Parathyroid adenoma (tissue), 2 donors: ENCODE measurements around the gene NKAIN2.

Experiments
- H2AFZ ChIP-seq: fragments of 300-600 bp; sonication (generic); one replicate; pipeline ENCODE4 v1.7.0; 2017; ENCODE audit warnings: antibody characterized with exemption, mild to moderate bottlenecking
- H3K27ac ChIP-seq: fragments of 300-600 bp; sonication (generic); one replicate; pipeline ENCODE4 v1.7.0; 2017
- H3K27me3 ChIP-seq: fragments of 300-600 bp; sonication (generic); one replicate; pipeline ENCODE4 v1.7.0; 2017; ENCODE audit warnings: low read length; ENCODE audit not compliant: control insufficient read depth, insufficient read depth
- H3K36me3 ChIP-seq: fragments of 300-600 bp; sonication (generic); one replicate; pipeline ENCODE4 v1.7.0; 2017; ENCODE audit warnings: low read length; ENCODE audit not compliant: control insufficient read depth, insufficient read depth
- H3K4me1 ChIP-seq: fragments of 300-600 bp; sonication (generic); one replicate; pipeline ENCODE4 v1.7.0; 2017; ENCODE audit warnings: control low read depth
- H3K4me2 ChIP-seq: fragments of 300-600 bp; sonication (generic); one replicate; pipeline ENCODE4 v1.7.0; 2017; ENCODE audit warnings: low read length
- H3K4me3 ChIP-seq: fragments of 300-600 bp; sonication (generic); one replicate; pipeline ENCODE4 v1.7.0; 2017; ENCODE audit warnings: low read depth, low read length
- H3K79me2 ChIP-seq: fragments of 300-600 bp; sonication (generic); one replicate; pipeline ENCODE4 v1.7.0; 2017; ENCODE audit warnings: control low read depth
- H3K9ac ChIP-seq: fragments of 300-600 bp; sonication (generic); one replicate; pipeline ENCODE4 v1.7.0; 2017; ENCODE audit warnings: mild to moderate bottlenecking
- H3K9me3 ChIP-seq: fragments of 300-600 bp; sonication (generic); one replicate; pipeline ENCODE4 v1.7.0; 2017; ENCODE audit warnings: low read length; ENCODE audit not compliant: control insufficient read depth
- CTCF ChIP-seq: fragments of 300-600 bp; sonication (generic); IDR thresholded peaks from one replicate; pipeline ENCODE4 v1.7.0; 2017; ENCODE audit warnings: antibody characterized with exemption, mild to moderate bottlenecking
- donor health status: primary hyperparathyroidism.

Gene NKAIN2

GRCh38 chr6:124205921-124206320 is 402.3 kb downstream of the NKAIN2 start:
- Histone ChIP-seq H3K9ac (no peak overlapping the region), H3K4me2 (no peak overlapping the region), H3K4me1 (no peaks in the 10 kb centered on the region), H3K27me3 (no peaks in the 10 kb centered on the region), H3K36me3 (no peaks in the 10 kb centered on the region), H3K4me3 (no peak overlapping the region), H3K9me3 (no peaks in the 10 kb centered on the region), H3K79me2 (no peaks in the 10 kb centered on the region), H2AFZ (no peak overlapping the region), H3K27ac (no peak overlapping the region)
- no peak for TF ChIP-seq CTCF

DNA sequence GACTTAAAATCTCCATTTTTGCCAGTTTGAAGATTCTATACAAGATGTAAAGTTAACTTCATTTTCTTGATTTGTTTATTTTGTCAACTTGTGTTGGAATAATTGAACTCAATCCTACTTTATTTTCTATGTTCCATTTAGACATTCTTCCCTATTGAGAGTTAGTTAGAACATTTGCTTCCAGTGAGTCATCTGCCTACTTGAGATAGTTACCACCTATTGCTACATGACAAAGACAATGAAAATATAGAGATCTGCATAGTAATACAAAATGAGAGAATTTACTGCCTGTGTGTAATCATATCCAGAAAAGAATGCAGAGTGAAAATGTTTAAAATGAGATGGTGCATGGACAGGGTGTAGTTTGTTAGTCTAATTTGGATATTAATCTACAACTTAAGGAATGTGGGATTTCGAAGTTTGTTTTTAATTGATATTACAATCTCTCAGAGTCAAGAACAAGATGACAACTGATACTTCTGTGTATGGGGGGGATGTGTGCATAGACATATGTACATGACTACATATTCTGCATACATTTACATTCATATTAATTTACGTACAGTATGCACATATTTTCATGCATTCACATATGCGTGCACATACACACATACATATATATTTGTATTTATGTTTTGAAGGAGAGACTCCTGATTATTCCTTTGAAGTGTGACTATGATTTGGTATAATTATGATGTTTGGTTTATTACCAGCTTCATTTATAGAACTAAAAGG is 420.1 kb downstream of the NKAIN2 start:
- Histone ChIP-seq H2AFZ (no peak overlapping the region), H3K27me3 (no peaks in the 10 kb centered on the region), H3K9ac (no peak overlapping the region), H3K4me2 (no peak overlapping the region), H3K36me3 (no peaks in the 10 kb centered on the region), H3K79me2 (no peaks in the 10 kb centered on the region), H3K4me3 (no peak overlapping the region), H3K9me3 (no peaks in the 10 kb centered on the region), H3K4me1 (no peaks in the 10 kb centered on the region), H3K27ac (no peak overlapping the region)
- no peak for TF ChIP-seq CTCF

DNA sequence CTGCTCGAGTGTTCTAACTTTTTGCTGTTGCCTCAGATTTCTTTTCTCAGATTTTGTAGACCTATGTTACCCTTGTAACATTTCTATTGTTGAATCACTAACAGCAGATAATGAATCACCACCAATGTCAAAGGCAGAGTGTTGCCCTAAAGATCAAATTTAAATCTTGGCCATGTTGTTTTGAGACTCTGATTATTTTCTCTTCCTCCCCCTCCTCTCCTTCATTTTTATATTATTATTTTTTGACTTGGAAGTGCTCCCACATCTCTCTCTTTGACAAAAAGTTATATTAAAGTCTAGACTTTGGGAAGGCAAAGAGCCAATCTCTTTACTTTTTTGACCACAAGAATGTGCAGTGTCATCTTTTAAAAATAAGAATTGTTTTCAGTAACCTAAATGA is 422.7 kb downstream of the NKAIN2 start:
- Histone ChIP-seq H3K4me3 (no peak overlapping the region), H3K9me3 (no peaks in the 10 kb centered on the region), H3K36me3 (no peaks in the 10 kb centered on the region), H3K79me2 (no peaks in the 10 kb centered on the region), H3K27ac (no peak overlapping the region), H2AFZ (no peak overlapping the region), H3K4me2 (no peak overlapping the region), H3K27me3 (no peaks in the 10 kb centered on the region), H3K4me1 (no peaks in the 10 kb centered on the region), H3K9ac (no peak overlapping the region)
- TF ChIP-seq CTCF = no peak

DNA sequence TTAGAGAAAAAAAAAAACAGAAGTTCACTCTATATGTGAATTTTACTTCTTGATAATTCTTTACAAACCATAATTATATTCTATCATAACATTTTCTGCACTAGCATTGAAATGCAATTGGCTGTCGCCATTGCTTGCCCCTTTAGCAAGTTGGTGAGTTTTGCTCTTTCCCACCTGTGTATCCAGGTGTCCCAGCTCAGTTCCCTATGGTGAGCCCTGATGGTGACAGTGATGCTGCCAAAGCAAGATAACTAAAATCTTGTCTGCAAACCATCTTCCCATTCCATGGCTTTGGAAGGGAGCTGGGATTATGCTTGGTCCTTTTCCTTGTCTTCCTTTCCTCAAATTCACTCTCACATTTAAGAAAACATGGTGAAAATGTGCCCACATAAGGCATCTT is 429.6 kb downstream of the NKAIN2 start:
- no peaks in the 10 kb centered on the region for H3K4me1 ChIP-seq

More for the DNA sequence above, 429.6 kb downstream of the NKAIN2 start:
- no peak for TF ChIP-seq CTCF
- Histone ChIP-seq H3K27me3 (no peaks in the 10 kb centered on the region), H3K9ac (no peak overlapping the region), H3K4me3 (no peak overlapping the region), H3K4me2 (no peak overlapping the region), H3K36me3 (no peaks in the 10 kb centered on the region), H3K9me3 (no peaks in the 10 kb centered on the region), H3K27ac (no peak overlapping the region), H3K79me2 (no peaks in the 10 kb centered on the region), H2AFZ (no peak overlapping the region)
